K562 (cell line): ENCODE measurements around the gene DNAJB12. TPM values are rescaled to one million over a fixed set of nuclear protein-coding genes. Genes with fewer than 3 reads are reported as not detected.
A peak's percentile ranks its signal among the peaks of the same experiment; 100 is the strongest.

Source experiments
- CBX1 ChIP-seq: sonication (generic); IDR thresholded peaks from 2 replicates; pipeline ENCODE4 v1.6.1; 2016; ENCODE audit warnings: antibody characterized with exemption, low read depth, mild to moderate bottlenecking
- MNT ChIP-seq, 2 experiments: fragments of 450-650 bp; conservative IDR thresholded peaks; 2 replicates each; pipeline ENCODE4 v1.6.1; 2017; ENCODE audit warnings: mild to moderate bottlenecking in 2 of 2, moderate library complexity in 2 of 2
- MTA3 ChIP-seq: fragments of 450-650 bp; formaldehyde crosslinking; IDR thresholded peaks from 2 replicates; pipeline ENCODE4 v1.6.1; 2017; ENCODE audit warnings: mild to moderate bottlenecking, borderline replicate concordance
- NCOA6 ChIP-seq: fragments of 450-650 bp; IDR thresholded peaks from 2 replicates; pipeline ENCODE4 v1.6.1; 2017; ENCODE audit warnings: mild to moderate bottlenecking
- NFXL1 ChIP-seq: fragments of 450-650 bp; formaldehyde crosslinking; IDR thresholded peaks from 2 replicates; pipeline ENCODE4 v1.4.0; 2021; ENCODE audit warnings: mild to moderate bottlenecking
- NR2C2 ChIP-seq, 2 experiments: fragments of 200-800 bp in 1 of 2; sonication (Bioruptor generic) in 1 of 2; sonication (generic) in 1 of 2; formaldehyde crosslinking in 1 of 2; IDR thresholded peaks; 2 replicates each; pipeline versions ENCODE4 v1.6.1 to v1.8.0; 2016 to 2022; ENCODE audit warnings: mild to moderate bottlenecking in 1 of 2, missing compliant biosample characterization in 1 of 2, missing genetic modification characterization in 1 of 2, missing genetic modification reagents in 1 of 2
- PHF8 ChIP-seq: fragments of 200-600 bp; sonication (generic); IDR thresholded peaks from 2 replicates; pipeline ENCODE4 v1.6.1; 2012; ENCODE audit warnings: mixed run types, mild to moderate bottlenecking, inconsistent platforms, low read length, moderate library complexity, borderline replicate concordance
- PRMT5 ChIP-seq: sonication (generic); formaldehyde crosslinking; IDR thresholded peaks from 2 replicates; pipeline ENCODE4 v1.5.0; 2020; ENCODE audit warnings: missing genetic modification reagents
- RFX1 ChIP-seq: fragments of 450-650 bp; IDR thresholded peaks from 2 replicates; pipeline ENCODE4 v1.6.1; 2016; ENCODE audit warnings: mild to moderate bottlenecking, moderate library complexity
- RFX7 ChIP-seq: fragments of 250-450 bp; sonication (Bioruptor Pico); IDR thresholded peaks from 2 replicates; pipeline ENCODE4 v1.5.1; 2021; ENCODE audit warnings: mild to moderate bottlenecking
- SRSF9 ChIP-seq: fragments of 200-400 bp; formaldehyde crosslinking; IDR thresholded peaks from 2 replicates; pipeline ENCODE4 v1.6.1; 2017; ENCODE audit warnings: low read depth, low read length, borderline replicate concordance
- STAT5B ChIP-seq: fragments of 250-450 bp; sonication (Bioruptor Pico); IDR thresholded peaks from 2 replicates; pipeline ENCODE4 v1.8.0; 2021; ENCODE audit warnings: mild to moderate bottlenecking, inconsistent platforms
- TAF7 ChIP-seq: fragments of 450-650 bp; IDR thresholded peaks from 2 replicates; pipeline ENCODE4 v1.6.1; 2016; ENCODE audit warnings: missing genetic modification characterization, missing compliant biosample characterization
- TEAD4 ChIP-seq, 2 experiments: sonication (generic) in 1 of 2; formaldehyde crosslinking in 1 of 2; IDR thresholded peaks; 2 replicates each; pipeline versions ENCODE4 v1.6.1 to v1.8.0; 2012 to 2022; ENCODE audit warnings: borderline replicate concordance in 1 of 2, inconsistent platforms in 1 of 2, low read length in 1 of 2, mild to moderate bottlenecking in 1 of 2, missing genetic modification reagents in 1 of 2
- YY1 ChIP-seq, 3 experiments: IDR thresholded peaks; 2 replicates each; pipeline ENCODE4 v1.6.1; 2011; ENCODE audit warnings: low read length in 2 of 3, mild to moderate bottlenecking in 2 of 3, moderate library complexity in 2 of 3, borderline replicate concordance in 1 of 3, control low read depth in 1 of 3, low read depth in 1 of 3; ENCODE audit not compliant: insufficient read depth in 3 of 3, insufficient replicate concordance in 2 of 3, control insufficient read depth in 1 of 3, insufficient read length in 1 of 3; ENCODE audit errors: extremely low read depth in 1 of 3
- polyA plus RNA-seq, 8 experiments: library from polyadenylated mRNA; depleted of rRNA in 4 of 8; stranded (reverse) in 5 of 8; unstranded in 3 of 8; fragments of >200 nt; fragmentation: Nextera tagmentation in 2 of 8; fragmentation: Illumina TruSeq in 1 of 8; extraction: Ambion mirVana in 2 of 8; extraction: Trizol in 1 of 8; gene quantifications; 2 replicates each; pipeline versions ENCODE4 v1.2.1 to v1.2.3, GENCODE V29; 2011 to 2014; ENCODE audit warnings: inconsistent platforms in 1 of 8, missing spikeins in 1 of 8
- total RNA-seq, 7 experiments: library from RNA; depleted of rRNA in 6 of 7; stranded (reverse); fragments of >200 nt in 6 of 7; fragmentation: Illumina TruSeq in 2 of 7; extraction: Trizol in 2 of 7; gene quantifications; 2 replicates each; pipeline versions ENCODE4 v1.2.1 to v1.2.3, GENCODE V29; 2011 to 2021; ENCODE audit warnings: low replicate concordance in 1 of 7
- TF ChIP-seq, protein P1 (sequence below): sonication (generic); formaldehyde crosslinking; IDR thresholded peaks from 2 replicates; pipeline ENCODE4 v1.8.1; 2023; ENCODE audit warnings: mild to moderate bottlenecking, missing genetic modification reagents
- TF ChIP-seq, protein P2 (sequence below): sonication (generic); formaldehyde crosslinking; IDR thresholded peaks from 2 replicates; pipeline ENCODE4 v1.8.0; 2023; ENCODE audit warnings: mild to moderate bottlenecking, missing genetic modification reagents
- TF ChIP-seq, protein P3 (sequence below): fragments of 250-450 bp; sonication (Bioruptor Pico); IDR thresholded peaks from 2 replicates; pipeline ENCODE4 v1.5.0; 2021; ENCODE audit warnings: mild to moderate bottlenecking, moderate library complexity

DNAJB12 gene
- total and polyA plus RNA-seq, 9 of the 15 experiments (the other 6 are each of a cell fraction or from before 2014, with no cell fraction given): 3.5 to 31.5 (median 20.3) TPM

DNA sequence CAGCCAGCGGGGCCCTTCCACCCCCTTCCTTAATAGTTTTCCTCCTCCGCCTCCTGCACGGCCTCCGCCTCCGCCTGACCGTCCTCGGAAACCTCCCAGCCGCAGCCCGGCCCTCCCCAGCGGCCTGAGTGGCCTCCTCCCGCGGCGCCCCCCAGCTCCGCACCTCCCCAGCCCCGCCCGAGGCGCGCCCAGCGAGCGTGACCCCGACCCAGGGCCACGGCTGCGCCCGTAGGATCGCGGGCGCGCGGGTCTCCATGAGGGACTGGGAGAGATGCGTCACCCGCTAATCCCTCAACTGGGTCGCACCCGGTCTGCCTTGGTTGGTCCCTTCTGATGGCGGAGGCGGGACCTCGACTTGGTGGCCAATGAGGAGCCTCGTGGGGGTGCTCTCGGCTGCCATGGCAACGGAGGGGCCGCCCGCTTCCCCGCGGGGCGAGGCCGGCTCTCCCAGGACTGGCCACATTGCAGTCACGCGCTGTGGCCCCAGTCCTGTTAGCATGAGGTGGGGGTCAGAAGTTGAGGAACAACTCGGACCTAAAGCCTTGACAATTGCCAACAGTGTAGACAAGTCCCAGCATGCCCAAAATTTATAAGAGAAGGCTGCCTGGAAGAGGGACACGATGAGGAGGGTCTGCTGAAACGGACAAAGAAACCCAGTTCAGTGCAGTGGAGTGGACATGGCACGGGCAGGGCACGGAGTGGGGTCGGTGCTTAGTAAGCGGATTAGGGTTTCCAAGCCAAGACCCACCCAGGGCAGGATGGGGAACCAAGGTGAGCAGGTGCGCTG is 56.7 kb downstream of the DNAJB12 start (continued):
- TF ChIP-seq MTA3 (peak; percentile 76; the same call in 1 of the 2 replicates), NR2C2 (CRISPR knock-in tag; IDR thresholded peaks at IDR 0.05) (peak; percentile 72), NR2C2 (tag; IDR thresholded peaks at IDR 0.05) (peak; percentile 94), CBX1 (no peak), RFX1 (peak; percentile 100), STAT5B (CRISPR knock-in tag) (no peak), PHF8 (peak; percentile 59; the same call in 1 of the 2 replicates), PRMT5 (CRISPR knock-in tag) (no peak), TAF7 (tag) (peak; percentile 69), SRSF9 (no peak), NFXL1 (CRISPR knock-in tag) (peak; percentile 69), YY1 (IDR thresholded peaks at IDR 0.05; ENCODE audit: borderline replicate concordance in 1 of 3, control insufficient read depth in 1 of 3, extremely low read depth in 1 of 3, insufficient read depth in 3 of 3, insufficient read length in 1 of 3, insufficient replicate concordance in 2 of 3, low read depth in 1 of 3, low read length in 2 of 3) (peak in 2 of 3 experiments; percentile 77 to 85), NCOA6 (no peak), RFX7 (CRISPR knock-in tag) (no peak), TEAD4 (IDR thresholded peaks at IDR 0.05; ENCODE audit: low read length) (no peak), TEAD4 (CRISPR knock-in tag; IDR thresholded peaks at IDR 0.05; ENCODE audit: borderline replicate concordance) (peak; percentile 86), MNT (conservative IDR thresholded peaks at IDR 0.05) (peak; percentile 71 to 84)
- TF ChIP-seq, protein P1, sequence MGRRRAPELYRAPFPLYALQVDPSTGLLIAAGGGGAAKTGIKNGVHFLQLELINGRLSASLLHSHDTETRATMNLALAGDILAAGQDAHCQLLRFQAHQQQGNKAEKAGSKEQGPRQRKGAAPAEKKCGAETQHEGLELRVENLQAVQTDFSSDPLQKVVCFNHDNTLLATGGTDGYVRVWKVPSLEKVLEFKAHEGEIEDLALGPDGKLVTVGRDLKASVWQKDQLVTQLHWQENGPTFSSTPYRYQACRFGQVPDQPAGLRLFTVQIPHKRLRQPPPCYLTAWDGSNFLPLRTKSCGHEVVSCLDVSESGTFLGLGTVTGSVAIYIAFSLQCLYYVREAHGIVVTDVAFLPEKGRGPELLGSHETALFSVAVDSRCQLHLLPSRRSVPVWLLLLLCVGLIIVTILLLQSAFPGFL (CRISPR knock-in tag): no peak
- TF ChIP-seq, protein P2, sequence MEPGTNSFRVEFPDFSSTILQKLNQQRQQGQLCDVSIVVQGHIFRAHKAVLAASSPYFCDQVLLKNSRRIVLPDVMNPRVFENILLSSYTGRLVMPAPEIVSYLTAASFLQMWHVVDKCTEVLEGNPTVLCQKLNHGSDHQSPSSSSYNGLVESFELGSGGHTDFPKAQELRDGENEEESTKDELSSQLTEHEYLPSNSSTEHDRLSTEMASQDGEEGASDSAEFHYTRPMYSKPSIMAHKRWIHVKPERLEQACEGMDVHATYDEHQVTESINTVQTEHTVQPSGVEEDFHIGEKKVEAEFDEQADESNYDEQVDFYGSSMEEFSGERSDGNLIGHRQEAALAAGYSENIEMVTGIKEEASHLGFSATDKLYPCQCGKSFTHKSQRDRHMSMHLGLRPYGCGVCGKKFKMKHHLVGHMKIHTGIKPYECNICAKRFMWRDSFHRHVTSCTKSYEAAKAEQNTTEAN: peak; percentile 4
- TF ChIP-seq, protein P3, sequence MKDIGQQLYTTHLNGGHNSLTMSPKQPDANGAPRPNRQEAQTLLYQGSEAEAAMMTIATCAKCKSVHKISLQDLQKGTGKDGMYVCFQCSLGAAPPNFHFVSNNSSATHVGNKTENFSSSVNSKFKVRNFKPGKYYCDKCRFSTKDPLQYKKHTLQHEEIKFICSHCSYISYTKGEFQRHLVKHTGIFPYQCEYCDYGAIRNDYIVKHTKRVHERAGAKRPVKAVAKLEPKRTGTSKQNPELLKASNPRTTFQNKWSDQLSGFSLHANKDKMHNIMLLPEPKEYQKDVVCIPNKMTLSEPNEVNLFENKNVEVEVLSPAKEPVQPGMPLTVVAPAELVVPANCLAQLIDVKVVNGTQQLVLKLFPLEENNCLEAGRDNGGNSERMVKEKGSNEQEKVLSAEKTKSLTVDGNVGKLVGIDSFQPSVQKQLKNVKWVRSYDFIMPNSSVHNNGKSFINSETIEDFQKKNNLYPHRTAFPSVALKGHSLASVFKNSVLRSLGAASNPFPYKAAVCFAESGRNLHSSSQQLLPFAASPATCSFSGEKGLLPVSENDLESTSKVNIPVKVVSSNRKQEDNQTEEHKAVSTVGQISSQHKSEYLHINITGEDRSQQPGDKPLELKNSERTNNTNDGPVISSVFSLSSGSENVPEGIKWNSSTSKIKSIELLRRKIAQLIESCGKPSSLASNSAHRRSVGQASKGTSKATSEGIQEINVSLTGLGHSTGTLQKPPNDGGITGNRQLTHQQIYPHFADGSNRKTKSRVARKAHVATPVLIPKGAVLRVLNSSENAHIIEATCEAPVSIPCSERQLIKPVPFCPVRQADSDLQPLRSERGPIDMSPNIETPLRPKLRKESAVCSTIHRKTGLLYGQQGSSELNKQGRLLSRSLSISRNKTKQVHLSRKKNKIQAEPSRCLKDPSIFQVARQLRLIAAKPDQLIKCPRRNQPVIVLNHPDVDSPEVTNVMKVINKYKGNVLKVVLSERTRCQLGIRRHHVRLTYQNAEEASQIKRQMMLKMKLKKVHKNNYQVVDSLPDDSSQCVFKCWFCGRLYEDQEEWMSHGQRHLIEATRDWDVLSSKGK (CRISPR knock-in tag): no peak
